ENCODE results near the gene RHEBL1.

Gene RHEBL1

DNA sequence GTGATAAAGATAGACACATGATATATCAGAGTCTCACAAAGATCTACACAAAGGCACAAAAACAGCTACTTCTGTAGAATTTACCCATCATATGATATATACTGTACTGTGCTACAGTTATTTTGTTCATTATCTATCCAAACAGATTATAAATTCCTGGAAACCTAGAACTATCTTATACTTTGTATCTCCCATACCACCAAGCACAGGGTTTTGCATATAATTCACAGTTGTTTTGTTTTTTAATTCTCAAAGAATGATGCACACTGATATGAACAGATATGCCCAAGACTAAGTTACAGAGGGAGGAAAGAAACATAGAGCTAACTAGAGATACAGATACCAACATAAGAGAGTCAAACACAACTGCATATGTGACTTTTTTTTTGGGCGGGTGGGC is 54.6 kb downstream of the RHEBL1 start:
- TF ChIP-seq, protein P1, sequence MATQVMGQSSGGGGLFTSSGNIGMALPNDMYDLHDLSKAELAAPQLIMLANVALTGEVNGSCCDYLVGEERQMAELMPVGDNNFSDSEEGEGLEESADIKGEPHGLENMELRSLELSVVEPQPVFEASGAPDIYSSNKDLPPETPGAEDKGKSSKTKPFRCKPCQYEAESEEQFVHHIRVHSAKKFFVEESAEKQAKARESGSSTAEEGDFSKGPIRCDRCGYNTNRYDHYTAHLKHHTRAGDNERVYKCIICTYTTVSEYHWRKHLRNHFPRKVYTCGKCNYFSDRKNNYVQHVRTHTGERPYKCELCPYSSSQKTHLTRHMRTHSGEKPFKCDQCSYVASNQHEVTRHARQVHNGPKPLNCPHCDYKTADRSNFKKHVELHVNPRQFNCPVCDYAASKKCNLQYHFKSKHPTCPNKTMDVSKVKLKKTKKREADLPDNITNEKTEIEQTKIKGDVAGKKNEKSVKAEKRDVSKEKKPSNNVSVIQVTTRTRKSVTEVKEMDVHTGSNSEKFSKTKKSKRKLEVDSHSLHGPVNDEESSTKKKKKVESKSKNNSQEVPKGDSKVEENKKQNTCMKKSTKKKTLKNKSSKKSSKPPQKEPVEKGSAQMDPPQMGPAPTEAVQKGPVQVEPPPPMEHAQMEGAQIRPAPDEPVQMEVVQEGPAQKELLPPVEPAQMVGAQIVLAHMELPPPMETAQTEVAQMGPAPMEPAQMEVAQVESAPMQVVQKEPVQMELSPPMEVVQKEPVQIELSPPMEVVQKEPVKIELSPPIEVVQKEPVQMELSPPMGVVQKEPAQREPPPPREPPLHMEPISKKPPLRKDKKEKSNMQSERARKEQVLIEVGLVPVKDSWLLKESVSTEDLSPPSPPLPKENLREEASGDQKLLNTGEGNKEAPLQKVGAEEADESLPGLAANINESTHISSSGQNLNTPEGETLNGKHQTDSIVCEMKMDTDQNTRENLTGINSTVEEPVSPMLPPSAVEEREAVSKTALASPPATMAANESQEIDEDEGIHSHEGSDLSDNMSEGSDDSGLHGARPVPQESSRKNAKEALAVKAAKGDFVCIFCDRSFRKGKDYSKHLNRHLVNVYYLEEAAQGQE (IDR thresholded peaks at IDR 0.05; ENCODE audit: low read depth), result no peak
- TF ChIP-seq YY1 (IDR thresholded peaks at IDR 0.05; ENCODE audit: low read depth), result no peak

Data from Ishikawa (cell line).